H9 (cell line): ENCODE results near the gene DNM2. TPM values are rescaled to one million over a fixed set of nuclear protein-coding genes. Genes with fewer than 3 reads are reported as not detected.

ENCODE experiments used
- DNase-seq: peaks from one replicate; pipeline ENCODE4 v3.0.0-alpha.2; 2017
- H2AFZ ChIP-seq: one replicate; pipeline ENCODE4 v1.6.1; 2013; ENCODE audit warnings: mild to moderate bottlenecking, low read length, control low read depth, moderate library complexity
- H2AK5ac ChIP-seq: 2 replicates; pipeline ENCODE4 v1.6.1; 2013; ENCODE audit warnings: low read length, control low read depth, mixed read lengths; ENCODE audit not compliant: insufficient read length
- H2BK120ac ChIP-seq: one replicate; pipeline ENCODE4 v1.6.1; 2013; ENCODE audit warnings: low read depth, mild to moderate bottlenecking, low read length, control low read depth, inconsistent platforms; ENCODE audit not compliant: poor library complexity, severe bottlenecking
- H2BK12ac ChIP-seq: 2 replicates; pipeline ENCODE4 v1.6.1; 2013; ENCODE audit warnings: low read length, control low read depth, mixed read lengths, low read depth; ENCODE audit not compliant: insufficient read length
- H2BK15ac ChIP-seq: 2 replicates; pipeline ENCODE4 v1.6.1; 2013; ENCODE audit warnings: low read depth, low read length, control low read depth
- H2BK20ac ChIP-seq: one replicate; pipeline ENCODE4 v1.6.1; 2013; ENCODE audit warnings: low read depth, mild to moderate bottlenecking, low read length, control low read depth, inconsistent platforms; ENCODE audit not compliant: poor library complexity, severe bottlenecking
- H2BK5ac ChIP-seq: 2 replicates; pipeline ENCODE4 v1.6.1; 2013; ENCODE audit warnings: low read length, control low read depth, mixed read lengths; ENCODE audit not compliant: insufficient read length
- H3K14ac ChIP-seq: 2 replicates; pipeline ENCODE4 v1.6.1; 2013; ENCODE audit warnings: low read length, control low read depth; ENCODE audit not compliant: insufficient read depth
- H3K18ac ChIP-seq: 2 replicates; pipeline ENCODE4 v1.6.1; 2013; ENCODE audit warnings: low read depth, mild to moderate bottlenecking, mixed read lengths, low read length, control low read depth; ENCODE audit not compliant: insufficient read length
- H3K23ac ChIP-seq: 2 replicates; pipeline ENCODE4 v1.6.1; 2013; ENCODE audit warnings: low read length, control low read depth, mixed read lengths, low read depth; ENCODE audit not compliant: insufficient read length
- H3K23me2 ChIP-seq: 2 replicates; pipeline ENCODE4 v1.6.1; 2013; ENCODE audit warnings: low read depth, mild to moderate bottlenecking, mixed read lengths, low read length, control low read depth; ENCODE audit not compliant: insufficient read length, poor library complexity, severe bottlenecking
- H3K27ac ChIP-seq: 2 replicates; pipeline ENCODE4 v1.5.1; 2013; ENCODE audit warnings: low read length, control low read depth, mixed read lengths, low read depth; ENCODE audit not compliant: insufficient read length
- H3K27me3 ChIP-seq: 2 replicates; pipeline ENCODE4 v1.6.1; 2013; ENCODE audit warnings: low read length, control low read depth, inconsistent platforms; ENCODE audit not compliant: insufficient read depth
- H3K4ac ChIP-seq: 2 replicates; pipeline ENCODE4 v1.6.1; 2013; ENCODE audit warnings: low read depth, mild to moderate bottlenecking, control low read depth, inconsistent platforms, low read length, moderate library complexity
- H3K4me1 ChIP-seq: 2 replicates; pipeline ENCODE4 v1.6.1; 2013; ENCODE audit warnings: low read length, control low read depth, inconsistent platforms; ENCODE audit not compliant: insufficient read depth
- H3K4me2 ChIP-seq: 2 replicates; pipeline ENCODE4 v1.6.1; 2013; ENCODE audit warnings: low read length, control low read depth, mixed read lengths; ENCODE audit not compliant: insufficient read length, insufficient read depth
- H3K56ac ChIP-seq: 2 replicates; pipeline ENCODE4 v1.6.1; 2013; ENCODE audit warnings: low read depth, mild to moderate bottlenecking, mixed read lengths, low read length, control low read depth; ENCODE audit not compliant: insufficient read length
- H3K79me1 ChIP-seq: 2 replicates; pipeline ENCODE4 v1.6.1; 2013; ENCODE audit warnings: low read depth, mild to moderate bottlenecking, moderate library complexity, low read length, control low read depth, inconsistent platforms; ENCODE audit not compliant: insufficient read depth, poor library complexity, severe bottlenecking
- H3K79me2 ChIP-seq: 2 replicates; pipeline ENCODE4 v1.6.1; 2013; ENCODE audit warnings: low read length, control low read depth, inconsistent platforms; ENCODE audit not compliant: insufficient read depth
- H3K9ac ChIP-seq: 2 replicates; pipeline ENCODE4 v1.6.1; 2013; ENCODE audit warnings: low read length, control low read depth, mixed read lengths; ENCODE audit not compliant: insufficient read length; ENCODE audit errors: extremely low read depth
- H3K9me3 ChIP-seq: one replicate; pipeline ENCODE4 v1.6.1; 2013; ENCODE audit warnings: low read depth, low read length, inconsistent platforms; ENCODE audit not compliant: control insufficient read depth
- H3T11ph ChIP-seq: one replicate; pipeline ENCODE4 v1.6.1; 2013; ENCODE audit warnings: mild to moderate bottlenecking, low read length, control low read depth, inconsistent platforms
- H4K20me1 ChIP-seq: one replicate; pipeline ENCODE4 v1.6.1; 2013; ENCODE audit not compliant: control insufficient read depth, insufficient read length, insufficient read depth
- H4K5ac ChIP-seq: 2 replicates; pipeline ENCODE4 v1.6.1; 2013; ENCODE audit warnings: low read depth, mild to moderate bottlenecking, mixed read lengths, low read length, control low read depth; ENCODE audit not compliant: insufficient read length
- H4K8ac ChIP-seq: replicated peaks from 2 replicates; pipeline ENCODE4 v1.6.1; 2013; ENCODE audit warnings: low read length, control low read depth, mixed read lengths, low read depth; ENCODE audit not compliant: insufficient read length
- H4K91ac ChIP-seq: 2 replicates; pipeline ENCODE4 v1.6.1; 2013; ENCODE audit warnings: low read depth, mild to moderate bottlenecking, moderate library complexity, mixed read lengths, low read length, control low read depth; ENCODE audit not compliant: insufficient read length
- H3K27ac Mint-ChIP-seq, 3 experiments: 2 replicates in 2 of 3; 3 replicates in 1 of 3; pipeline ENCODE4 v1.8.0; 2020 to 2021; ENCODE audit warnings: mixed read lengths in 3 of 3, mild to moderate bottlenecking in 1 of 3, moderate library complexity in 1 of 3
- H3K27me3 Mint-ChIP-seq: 2 replicates; pipeline ENCODE4 v1.8.0; 2021; ENCODE audit warnings: low read depth, mild to moderate bottlenecking, moderate library complexity, mixed read lengths
- H3K36me3 Mint-ChIP-seq, 3 experiments: 2 replicates in 2 of 3; 3 replicates in 1 of 3; pipeline ENCODE4 v1.8.0; 2020 to 2021; ENCODE audit warnings: low read depth in 3 of 3, mixed read lengths in 3 of 3; ENCODE audit not compliant: insufficient read depth in 1 of 3
- H3K4me1 Mint-ChIP-seq, 2 experiments: 2 replicates each; pipeline ENCODE4 v1.8.0; 2020; ENCODE audit warnings: mixed read lengths in 2 of 2
- H3K4me3 Mint-ChIP-seq, 2 experiments: 2 replicates in 1 of 2; 3 replicates in 1 of 2; pipeline ENCODE4 v1.8.0; 2020 to 2021; ENCODE audit warnings: mild to moderate bottlenecking in 2 of 2, mixed read lengths in 2 of 2, moderate library complexity in 1 of 2
- H3K9me3 Mint-ChIP-seq, 2 experiments: 2 replicates in 1 of 2; 3 replicates in 1 of 2; pipeline ENCODE4 v1.8.0; 2020; ENCODE audit warnings: mild to moderate bottlenecking in 2 of 2, mixed read lengths in 2 of 2, moderate library complexity in 1 of 2
- WGBS: extraction: QIAGEN DNeasy Blood & Tissue Kit; methylation state at CpG from one replicate; pipeline ENCODE4 v1.1.7; 2013; ENCODE audit warnings: missing lambda C conversion rate, low lambda C conversion rate, mixed read lengths; ENCODE audit not compliant: insufficient read length; ENCODE audit errors: extremely low coverage; 5-methylcytosine and 5-hydroxymethylcytosine counted together
- total RNA-seq: library from RNA; stranded (reverse); gene quantifications from 2 replicates; pipeline ENCODE4 v1.2.1, GENCODE V29; 2021
- TF ChIP-seq, protein P1 (sequence below): fragments of 200-600 bp; sonication (generic); conservative IDR thresholded peaks from 3 replicates; pipeline ENCODE4 v1.8.0; 2021; ENCODE audit warnings: antibody characterized with exemption, mild to moderate bottlenecking

Gene DNM2
- total RNA-seq, 1 experiment from 2014 or later, result 152 TPM

DNA sequence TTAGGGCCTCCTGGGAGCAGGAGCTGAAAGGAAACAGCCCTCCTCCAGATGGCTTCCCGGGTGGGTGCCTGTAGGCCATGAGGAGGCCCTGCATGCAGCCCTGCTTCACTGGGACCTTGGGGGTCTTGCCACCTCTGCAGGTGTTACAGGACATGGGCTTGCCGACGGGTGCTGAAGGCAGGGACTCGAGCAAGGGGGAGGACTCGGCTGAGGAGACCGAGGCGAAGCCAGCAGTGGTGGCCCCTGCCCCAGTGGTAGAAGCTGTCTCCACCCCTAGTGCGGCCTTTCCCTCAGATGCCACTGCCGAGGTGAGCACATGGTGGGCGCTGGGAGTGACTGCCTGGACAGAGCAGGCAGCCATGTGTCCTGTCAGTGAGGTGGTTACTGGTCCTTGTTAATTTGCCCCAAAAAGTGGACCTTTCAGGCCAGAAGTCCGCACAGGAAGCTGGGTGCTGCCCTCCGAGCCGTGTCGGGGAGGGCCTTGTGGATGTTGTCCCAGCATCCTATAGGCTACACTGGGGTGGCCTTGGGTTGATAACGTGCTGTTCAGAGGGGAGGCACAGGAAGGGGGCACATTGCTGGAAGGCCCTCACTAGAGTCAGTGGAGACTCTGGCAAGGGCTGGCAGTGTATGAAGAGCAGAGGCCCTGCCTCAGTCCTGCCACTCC, 35.3 kb upstream of the DNM2 start:
- Histone ChIP-seq H3K79me1 (peaks cover 11% of the 10 kb centered on the region), H3K4me2 (no peak overlapping the region), H3K18ac (no peak overlapping the region), H3K27me3 (no peaks in the 10 kb centered on the region), H4K91ac (no peak overlapping the region), H3K23ac (no peak overlapping the region), H3K79me2 (peaks cover 3% of the 10 kb centered on the region; the same call in 1 of the 2 replicates), H3K27ac (no peak overlapping the region), H3K14ac (no peak overlapping the region), H2BK12ac (no peak overlapping the region), H2AFZ (no peak overlapping the region), H4K5ac (no peak overlapping the region), H2BK120ac (no peak overlapping the region), H3T11ph (no peak overlapping the region), H2BK15ac (no peak overlapping the region), H3K4ac (no peak overlapping the region), H4K20me1 (peaks cover 3% of the 10 kb centered on the region), H2BK5ac (no peak overlapping the region), H3K4me1 (no peaks in the 10 kb centered on the region), H3K9ac (no peak overlapping the region), H3K56ac (no peak overlapping the region), H2BK20ac (no peak overlapping the region), H4K8ac (no peak overlapping the region), H3K23me2 (no peaks in the 10 kb centered on the region), H3K9me3 (no peaks in the 10 kb centered on the region), H2AK5ac (no peak overlapping the region)
- Mint-ChIP-seq H3K4me3 (no peak overlapping the region), H3K27me3 (peaks cover 3% of the 10 kb centered on the region), H3K36me3 (peaks cover 64 to 98% (median 97%) of the 10 kb centered on the region in 3 experiments), H3K9me3 (no peaks in the 10 kb centered on the region), H3K4me1 (no peaks in the 10 kb centered on the region), H3K27ac (peak overlapping the region in 1 of 3 experiments; percentile 51; a peak in 2 of 7 replicates)
- no CpG with 5 or more reads among the region's 15 CpGs for WGBS
- no peak for DNase-seq
- TF ChIP-seq, protein P1, sequence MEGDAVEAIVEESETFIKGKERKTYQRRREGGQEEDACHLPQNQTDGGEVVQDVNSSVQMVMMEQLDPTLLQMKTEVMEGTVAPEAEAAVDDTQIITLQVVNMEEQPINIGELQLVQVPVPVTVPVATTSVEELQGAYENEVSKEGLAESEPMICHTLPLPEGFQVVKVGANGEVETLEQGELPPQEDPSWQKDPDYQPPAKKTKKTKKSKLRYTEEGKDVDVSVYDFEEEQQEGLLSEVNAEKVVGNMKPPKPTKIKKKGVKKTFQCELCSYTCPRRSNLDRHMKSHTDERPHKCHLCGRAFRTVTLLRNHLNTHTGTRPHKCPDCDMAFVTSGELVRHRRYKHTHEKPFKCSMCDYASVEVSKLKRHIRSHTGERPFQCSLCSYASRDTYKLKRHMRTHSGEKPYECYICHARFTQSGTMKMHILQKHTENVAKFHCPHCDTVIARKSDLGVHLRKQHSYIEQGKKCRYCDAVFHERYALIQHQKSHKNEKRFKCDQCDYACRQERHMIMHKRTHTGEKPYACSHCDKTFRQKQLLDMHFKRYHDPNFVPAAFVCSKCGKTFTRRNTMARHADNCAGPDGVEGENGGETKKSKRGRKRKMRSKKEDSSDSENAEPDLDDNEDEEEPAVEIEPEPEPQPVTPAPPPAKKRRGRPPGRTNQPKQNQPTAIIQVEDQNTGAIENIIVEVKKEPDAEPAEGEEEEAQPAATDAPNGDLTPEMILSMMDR, result no peak
